Measurements from ENCODE around the gene PLEKHN1.

Gene PLEKHN1

GRCh38 chr1:918353-918752 lies 47.9 kb upstream of the PLEKHN1 start:
- no peaks in the 10 kb centered on the region for H3K9me2 ChIP-seq (ENCODE audit: low read depth, low read length)
- no peak overlapping the region for H3K27ac ChIP-seq (ENCODE audit: low read depth, low read length, poor library complexity, severe bottlenecking)
- no peak overlapping the region for H3K9ac ChIP-seq (ENCODE audit: low read length)
- no peaks in the 10 kb centered on the region for H3K36me3 ChIP-seq (ENCODE audit: insufficient read depth, low read length)
- H3K4me3 ChIP-seq (ENCODE audit: low read depth, low read length, poor library complexity, severe bottlenecking): no peak overlapping the region
- H3K27me3 ChIP-seq (ENCODE audit: insufficient read depth, low read length): peaks cover 26% of the 10 kb centered on the region
- H3K4me1 ChIP-seq (ENCODE audit: insufficient read depth, low read length, severe bottlenecking): no peaks in the 10 kb centered on the region
- H4K20me1 ChIP-seq (ENCODE audit: insufficient read depth, low read length): no peaks in the 10 kb centered on the region
- TF ChIP-seq, protein P1, sequence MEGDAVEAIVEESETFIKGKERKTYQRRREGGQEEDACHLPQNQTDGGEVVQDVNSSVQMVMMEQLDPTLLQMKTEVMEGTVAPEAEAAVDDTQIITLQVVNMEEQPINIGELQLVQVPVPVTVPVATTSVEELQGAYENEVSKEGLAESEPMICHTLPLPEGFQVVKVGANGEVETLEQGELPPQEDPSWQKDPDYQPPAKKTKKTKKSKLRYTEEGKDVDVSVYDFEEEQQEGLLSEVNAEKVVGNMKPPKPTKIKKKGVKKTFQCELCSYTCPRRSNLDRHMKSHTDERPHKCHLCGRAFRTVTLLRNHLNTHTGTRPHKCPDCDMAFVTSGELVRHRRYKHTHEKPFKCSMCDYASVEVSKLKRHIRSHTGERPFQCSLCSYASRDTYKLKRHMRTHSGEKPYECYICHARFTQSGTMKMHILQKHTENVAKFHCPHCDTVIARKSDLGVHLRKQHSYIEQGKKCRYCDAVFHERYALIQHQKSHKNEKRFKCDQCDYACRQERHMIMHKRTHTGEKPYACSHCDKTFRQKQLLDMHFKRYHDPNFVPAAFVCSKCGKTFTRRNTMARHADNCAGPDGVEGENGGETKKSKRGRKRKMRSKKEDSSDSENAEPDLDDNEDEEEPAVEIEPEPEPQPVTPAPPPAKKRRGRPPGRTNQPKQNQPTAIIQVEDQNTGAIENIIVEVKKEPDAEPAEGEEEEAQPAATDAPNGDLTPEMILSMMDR (IDR thresholded peaks at IDR 0.05; ENCODE audit: low read length): no peak
- TF ChIP-seq EZH2 (IDR thresholded peaks at IDR 0.05; ENCODE audit: borderline replicate concordance, low read length): no peak
- H2AFZ ChIP-seq (ENCODE audit: low read length): no peak overlapping the region
- H3F3A ChIP-seq (ENCODE audit: insufficient read depth, low read length): no peaks in the 10 kb centered on the region
- H3K9me3 ChIP-seq (ENCODE audit: low read length): no peaks in the 10 kb centered on the region
- no peak overlapping the region for H3K4me2 ChIP-seq (ENCODE audit: low read length)
- H3K79me2 ChIP-seq (ENCODE audit: insufficient read depth, low read length): no peaks in the 10 kb centered on the region

DNA sequence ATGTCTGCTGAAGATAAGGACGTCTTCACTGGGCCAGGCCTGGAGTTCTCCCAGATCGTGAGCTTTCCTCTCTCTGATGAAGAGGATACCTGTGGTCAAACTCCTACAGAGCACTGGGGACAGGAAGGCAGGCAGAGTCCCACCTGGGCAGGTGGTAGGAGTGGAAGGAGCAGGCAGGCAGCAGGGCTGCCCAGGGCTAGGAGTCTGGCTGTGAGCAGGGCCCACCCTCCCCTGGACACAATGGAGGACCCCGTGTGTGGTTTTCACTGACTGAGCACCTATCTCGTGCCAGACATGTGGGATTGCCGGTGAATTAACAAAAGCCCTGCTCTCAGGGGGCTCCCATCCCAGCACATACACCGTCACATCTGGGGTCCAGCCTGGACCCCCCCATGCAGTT lies 47.4 kb upstream of the PLEKHN1 start:
- no peaks in the 10 kb centered on the region for H3K9me3 ChIP-seq (ENCODE audit: low read length)
- H3K9me2 ChIP-seq (ENCODE audit: low read depth, low read length): no peaks in the 10 kb centered on the region
- H4K20me1 ChIP-seq (ENCODE audit: insufficient read depth, low read length): no peaks in the 10 kb centered on the region
- H3K79me2 ChIP-seq (ENCODE audit: insufficient read depth, low read length): no peaks in the 10 kb centered on the region
- no peak overlapping the region for H3K4me2 ChIP-seq (ENCODE audit: low read length)
- no peak for TF ChIP-seq EZH2 (IDR thresholded peaks at IDR 0.05; ENCODE audit: borderline replicate concordance, low read length)
- TF ChIP-seq, protein P1 (IDR thresholded peaks at IDR 0.05; ENCODE audit: low read length): no peak
- H3K4me3 ChIP-seq (ENCODE audit: low read depth, low read length, poor library complexity, severe bottlenecking): no peak overlapping the region
- H3K36me3 ChIP-seq (ENCODE audit: insufficient read depth, low read length): no peaks in the 10 kb centered on the region
- peaks cover 26% of the 10 kb centered on the region for H3K27me3 ChIP-seq (ENCODE audit: insufficient read depth, low read length)
- H3K9ac ChIP-seq (ENCODE audit: low read length): no peak overlapping the region
- no peak overlapping the region for H2AFZ ChIP-seq (ENCODE audit: low read length)
- no peaks in the 10 kb centered on the region for H3F3A ChIP-seq (ENCODE audit: insufficient read depth, low read length)
- no peaks in the 10 kb centered on the region for H3K4me1 ChIP-seq (ENCODE audit: insufficient read depth, low read length, severe bottlenecking)
- no peak overlapping the region for H3K27ac ChIP-seq (ENCODE audit: low read depth, low read length, poor library complexity, severe bottlenecking)

DNA sequence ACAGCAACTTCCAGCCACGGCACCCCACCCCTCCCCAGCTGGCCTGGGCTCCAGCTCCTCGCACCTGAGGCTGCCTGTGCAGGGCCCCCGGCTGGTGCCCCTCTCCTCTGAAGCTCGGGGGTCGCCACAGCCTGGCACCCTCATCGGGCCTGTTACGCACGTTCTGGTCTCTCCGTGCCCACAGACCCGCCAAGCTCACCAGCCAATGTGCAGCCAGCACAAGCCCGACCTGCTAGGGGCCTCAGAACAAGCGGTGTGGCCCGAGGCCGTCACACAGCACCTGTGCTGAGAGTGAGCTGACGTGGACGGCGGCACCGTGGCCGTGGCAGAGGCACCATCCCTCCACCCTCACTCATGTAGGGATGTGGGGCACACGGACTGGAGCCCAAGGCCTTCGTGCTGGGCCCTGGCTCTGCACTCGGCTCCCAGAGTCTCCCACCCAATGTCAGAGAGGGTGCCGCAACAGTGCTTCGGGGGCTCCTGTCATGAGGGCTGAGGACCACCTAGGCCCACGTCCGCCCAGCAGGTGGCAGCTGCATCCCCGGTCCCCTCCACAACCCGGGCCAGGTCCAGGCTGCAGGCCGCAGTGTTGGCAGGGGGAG lies 46.9 kb upstream of the PLEKHN1 start:
- no peak overlapping the region for H2AFZ ChIP-seq (ENCODE audit: low read length)
- no peaks in the 10 kb centered on the region for H3K79me2 ChIP-seq (ENCODE audit: insufficient read depth, low read length)
- H4K20me1 ChIP-seq (ENCODE audit: insufficient read depth, low read length): no peaks in the 10 kb centered on the region
- no peaks in the 10 kb centered on the region for H3K36me3 ChIP-seq (ENCODE audit: insufficient read depth, low read length)
- H3K4me2 ChIP-seq (ENCODE audit: low read length): no peak overlapping the region
- no peaks in the 10 kb centered on the region for H3K9me2 ChIP-seq (ENCODE audit: low read depth, low read length)
- H3K27me3 ChIP-seq (ENCODE audit: insufficient read depth, low read length): peaks cover 26% of the 10 kb centered on the region
- no peak overlapping the region for H3K27ac ChIP-seq (ENCODE audit: low read depth, low read length, poor library complexity, severe bottlenecking)
- no peaks in the 10 kb centered on the region for H3K9me3 ChIP-seq (ENCODE audit: low read length)
- H3F3A ChIP-seq (ENCODE audit: insufficient read depth, low read length): no peaks in the 10 kb centered on the region
- H3K9ac ChIP-seq (ENCODE audit: low read length): no peak overlapping the region
- H3K4me3 ChIP-seq (ENCODE audit: low read depth, low read length, poor library complexity, severe bottlenecking): no peak overlapping the region
- TF ChIP-seq, protein P1 (IDR thresholded peaks at IDR 0.05; ENCODE audit: low read length): no peak
- no peak for TF ChIP-seq EZH2 (IDR thresholded peaks at IDR 0.05; ENCODE audit: borderline replicate concordance, low read length)
- H3K4me1 ChIP-seq (ENCODE audit: insufficient read depth, low read length, severe bottlenecking): no peaks in the 10 kb centered on the region
